Activated CD8-positive, alpha-beta memory T cell treated with anti-CD3 and anti-CD28 coated beads for 48 hours (primary cell): ENCODE results near the gene GPR4.

Experiments used
- DNase-seq, 3 experiments: peaks; one replicate each; pipeline ENCODE4 v3.0.0-alpha.2; 2020; ENCODE audit warnings: low read depth in 2 of 3, low spot score in 2 of 3

The GPR4 gene

GRCh38 chr19:45556835-45557234, 45.2 kb downstream of the GPR4 start:
- no peak for DNase-seq

- DNase-seq, result no peak
Measured at GRCh38 chr19:45554481-45554880, 47.5 kb downstream of the GPR4 start.

GRCh38 chr19:45553464-45553863, 48.5 kb downstream of the GPR4 start:
- DNase-seq, result no peak

- DNase-seq, result no peak
Measured at GRCh38 chr19:45547965-45548609, 53.9 kb downstream of the GPR4 start.

GRCh38 chr19:45547211-45547770, 54.7 kb downstream of the GPR4 start:
- no peak for DNase-seq

- no peak for DNase-seq
Measured at GRCh38 chr19:45542234-45542668, 59.8 kb downstream of the GPR4 start.
